Liver (tissue), 9 donors: ENCODE measurements around the gene DENND4A. TPM values are rescaled to one million over a fixed set of nuclear protein-coding genes. Genes with fewer than 3 reads are reported as not detected.

Source experiments
- DNase-seq: peaks from one replicate; pipeline ENCODE4 v3.0.0-alpha.2; 2017; ENCODE audit warnings: low spot score
- H3K27ac ChIP-seq, 2 donors: one replicate each; pipeline ENCODE4 v1.7.0; 2013; ENCODE audit warnings: inconsistent platforms in 2 of 2, low read length in 2 of 2, control low read depth in 1 of 2, low read depth in 1 of 2, mild to moderate bottlenecking in 1 of 2
- H3K27me3 ChIP-seq, 4 donors: one replicate each; pipeline versions ENCODE4 v1.6.1 to v1.7.0; 2013; ENCODE audit warnings: low read length in 3 of 4, inconsistent platforms in 1 of 4, mild to moderate bottlenecking in 1 of 4, moderate library complexity in 1 of 4; ENCODE audit not compliant: control insufficient read depth in 4 of 4, insufficient read depth in 4 of 4
- H3K36me3 ChIP-seq, 4 donors: one replicate each; pipeline versions ENCODE4 v1.6.1 to v1.7.0; 2013; ENCODE audit warnings: low read length in 3 of 4, mild to moderate bottlenecking in 3 of 4, low read depth in 1 of 4, moderate library complexity in 1 of 4; ENCODE audit not compliant: control insufficient read depth in 4 of 4, insufficient read depth in 3 of 4
- H3K4me1 ChIP-seq, 4 donors: one replicate each; pipeline versions ENCODE4 v1.6.1 to v1.7.0; 2013; ENCODE audit warnings: low read length in 3 of 4, mild to moderate bottlenecking in 3 of 4, moderate library complexity in 1 of 4; ENCODE audit not compliant: control insufficient read depth in 4 of 4, insufficient read depth in 4 of 4
- H3K4me3 ChIP-seq, 3 donors: one replicate each; pipeline versions ENCODE4 v1.6.1 to v1.7.0; 2013; ENCODE audit warnings: low read length in 3 of 3, control low read depth in 1 of 3, low read depth in 1 of 3, mild to moderate bottlenecking in 1 of 3
- H3K9ac ChIP-seq, 2 donors: one replicate each; pipeline ENCODE4 v1.7.0; 2013; ENCODE audit warnings: low read length in 2 of 2, mild to moderate bottlenecking in 2 of 2, moderate library complexity in 2 of 2, control low read depth in 1 of 2, low read depth in 1 of 2
- H3K9me3 ChIP-seq, 4 donors: one replicate each; pipeline versions ENCODE4 v1.6.1 to v1.7.0; 2013; ENCODE audit warnings: low read length in 3 of 4; ENCODE audit not compliant: control insufficient read depth in 4 of 4
- EGR1 ChIP-seq, 2 donors: IDR thresholded peaks; 2 replicates each; pipeline ENCODE4 v1.6.1; 2016 to 2018; ENCODE audit warnings: antibody characterized with exemption in 2 of 2, low read depth in 2 of 2
- FOXA1 ChIP-seq: IDR thresholded peaks from 2 replicates; pipeline ENCODE4 v1.6.1; 2016; ENCODE audit warnings: antibody characterized with exemption
- FOXA2 ChIP-seq: IDR thresholded peaks from 2 replicates; pipeline ENCODE4 v1.6.1; 2016; ENCODE audit warnings: antibody characterized with exemption
- GABPA ChIP-seq, 2 donors: IDR thresholded peaks in 1 of 2; conservative IDR thresholded peaks in 1 of 2; 2 replicates each; pipeline ENCODE4 v1.6.1; 2016; ENCODE audit warnings: antibody characterized with exemption in 2 of 2, mild to moderate bottlenecking in 1 of 2, moderate library complexity in 1 of 2
- HNF4A ChIP-seq, 2 donors: conservative IDR thresholded peaks; 2 replicates each; pipeline ENCODE4 v1.6.1; 2016; ENCODE audit warnings: antibody characterized with exemption in 2 of 2, mild to moderate bottlenecking in 2 of 2
- HNF4G ChIP-seq: IDR thresholded peaks from 2 replicates; pipeline ENCODE4 v1.6.1; 2016; ENCODE audit warnings: antibody characterized with exemption
- JUND ChIP-seq, 2 donors: IDR thresholded peaks; 2 replicates each; pipeline ENCODE4 v1.6.1; 2016; ENCODE audit warnings: antibody characterized with exemption in 2 of 2
- MAX ChIP-seq: IDR thresholded peaks from 2 replicates; pipeline ENCODE4 v1.6.1; 2016; ENCODE audit warnings: antibody characterized with exemption
- NR2F2 ChIP-seq: IDR thresholded peaks from 2 replicates; pipeline ENCODE4 v1.6.1; 2016; ENCODE audit warnings: antibody characterized with exemption
- RAD21 ChIP-seq, 2 donors: IDR thresholded peaks; 2 replicates each; pipeline ENCODE4 v1.6.1; 2016; ENCODE audit warnings: antibody characterized with exemption in 2 of 2, mild to moderate bottlenecking in 2 of 2
- RXRA ChIP-seq, 2 donors: IDR thresholded peaks; 2 replicates each; pipeline ENCODE4 v1.6.1; 2017 to 2018; ENCODE audit warnings: antibody characterized with exemption in 2 of 2, mild to moderate bottlenecking in 1 of 2
- SP1 ChIP-seq: IDR thresholded peaks from 2 replicates; pipeline ENCODE4 v1.6.1; 2018; ENCODE audit warnings: antibody characterized with exemption, mild to moderate bottlenecking
- TAF1 ChIP-seq: conservative IDR thresholded peaks from 2 replicates; pipeline ENCODE4 v1.6.1; 2016; ENCODE audit warnings: antibody characterized with exemption, mild to moderate bottlenecking
- YY1 ChIP-seq: IDR thresholded peaks from 2 replicates; pipeline ENCODE4 v1.6.1; 2016; ENCODE audit warnings: antibody characterized with exemption, mild to moderate bottlenecking
- WGBS: extraction: QIAGEN DNeasy Blood & Tissue Kit; methylation state at CpG from one replicate; pipeline ENCODE4 v1.1.7; 2013; 5-methylcytosine and 5-hydroxymethylcytosine counted together
- polyA plus RNA-seq, 2 donors: library from polyadenylated mRNA; stranded (reverse) in 1 of 2; unstranded in 1 of 2; fragments of 200-250 nt in 1 of 2; fragments of >200 nt in 1 of 2; fragmentation: Nextera tagmentation in 1 of 2; extraction: Ambion mirVana in 1 of 2; gene quantifications; one replicate each; pipeline versions ENCODE4 v1.2.1 to v1.2.3, GENCODE V29; 2013 to 2015
- total RNA-seq, 2 donors: library from RNA; depleted of rRNA; stranded (reverse); fragments of >200 nt; gene quantifications; one replicate each; pipeline ENCODE4 v1.2.3, GENCODE V29; 2014
- TF ChIP-seq, protein P1 (sequence below): IDR thresholded peaks from 2 replicates; pipeline ENCODE4 v1.6.1; 2016; ENCODE audit warnings: antibody characterized with exemption, mild to moderate bottlenecking
- TF ChIP-seq, protein P2 (sequence below): IDR thresholded peaks from 2 replicates; pipeline ENCODE4 v1.6.1; 2016; ENCODE audit warnings: antibody characterized with exemption
- TF ChIP-seq, protein P3 (sequence below): fragments of 150-350 bp; IDR thresholded peaks from 2 replicates; pipeline ENCODE4 v1.5.1; 2017; ENCODE audit warnings: improper control_type of control experiment, low read depth, low read length; ENCODE audit not compliant: missing input control
- TF ChIP-seq, protein P4 (sequence below): IDR thresholded peaks from 2 replicates; pipeline ENCODE4 v1.6.1; 2016; ENCODE audit warnings: antibody characterized with exemption
- donor health status: healthy.
- donor health status: healthy.
- donor health status: healthy.
- donor health status: healthy.
- donor health status: healthy.

The DENND4A gene
- total and polyA plus RNA-seq, 4 donors = 5.2 to 75.5 (median 23.9) TPM

- no peak for DNase-seq
- WGBS = 96% methylated on average over 6 of the region's 6 CpGs
- no peak overlapping the region for H3K4me3 ChIP-seq
- no peak overlapping the region for H3K9ac ChIP-seq
- no peak for TF ChIP-seq FOXA1
- no peak for TF ChIP-seq RAD21 (IDR thresholded peaks at IDR 0.05)
- no peak for TF ChIP-seq RXRA (IDR thresholded peaks at IDR 0.05)
- TF ChIP-seq, protein P1, sequence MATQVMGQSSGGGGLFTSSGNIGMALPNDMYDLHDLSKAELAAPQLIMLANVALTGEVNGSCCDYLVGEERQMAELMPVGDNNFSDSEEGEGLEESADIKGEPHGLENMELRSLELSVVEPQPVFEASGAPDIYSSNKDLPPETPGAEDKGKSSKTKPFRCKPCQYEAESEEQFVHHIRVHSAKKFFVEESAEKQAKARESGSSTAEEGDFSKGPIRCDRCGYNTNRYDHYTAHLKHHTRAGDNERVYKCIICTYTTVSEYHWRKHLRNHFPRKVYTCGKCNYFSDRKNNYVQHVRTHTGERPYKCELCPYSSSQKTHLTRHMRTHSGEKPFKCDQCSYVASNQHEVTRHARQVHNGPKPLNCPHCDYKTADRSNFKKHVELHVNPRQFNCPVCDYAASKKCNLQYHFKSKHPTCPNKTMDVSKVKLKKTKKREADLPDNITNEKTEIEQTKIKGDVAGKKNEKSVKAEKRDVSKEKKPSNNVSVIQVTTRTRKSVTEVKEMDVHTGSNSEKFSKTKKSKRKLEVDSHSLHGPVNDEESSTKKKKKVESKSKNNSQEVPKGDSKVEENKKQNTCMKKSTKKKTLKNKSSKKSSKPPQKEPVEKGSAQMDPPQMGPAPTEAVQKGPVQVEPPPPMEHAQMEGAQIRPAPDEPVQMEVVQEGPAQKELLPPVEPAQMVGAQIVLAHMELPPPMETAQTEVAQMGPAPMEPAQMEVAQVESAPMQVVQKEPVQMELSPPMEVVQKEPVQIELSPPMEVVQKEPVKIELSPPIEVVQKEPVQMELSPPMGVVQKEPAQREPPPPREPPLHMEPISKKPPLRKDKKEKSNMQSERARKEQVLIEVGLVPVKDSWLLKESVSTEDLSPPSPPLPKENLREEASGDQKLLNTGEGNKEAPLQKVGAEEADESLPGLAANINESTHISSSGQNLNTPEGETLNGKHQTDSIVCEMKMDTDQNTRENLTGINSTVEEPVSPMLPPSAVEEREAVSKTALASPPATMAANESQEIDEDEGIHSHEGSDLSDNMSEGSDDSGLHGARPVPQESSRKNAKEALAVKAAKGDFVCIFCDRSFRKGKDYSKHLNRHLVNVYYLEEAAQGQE = no peak
- TF ChIP-seq MAX = no peak
- TF ChIP-seq, protein P2, sequence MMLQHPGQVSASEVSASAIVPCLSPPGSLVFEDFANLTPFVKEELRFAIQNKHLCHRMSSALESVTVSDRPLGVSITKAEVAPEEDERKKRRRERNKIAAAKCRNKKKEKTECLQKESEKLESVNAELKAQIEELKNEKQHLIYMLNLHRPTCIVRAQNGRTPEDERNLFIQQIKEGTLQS = no peak
- TF ChIP-seq SP1 = no peak
- H3K27ac ChIP-seq = no peak overlapping the region
- no peaks in the 10 kb centered on the region for H3K9me3 ChIP-seq
- peaks cover 6 to 27% (median 14%) of the 10 kb centered on the region in 4 donors for H3K4me1 ChIP-seq
- peaks cover 0 to 2% (median 0%) of the 10 kb centered on the region in 4 donors for H3K36me3 ChIP-seq
- H3K27me3 ChIP-seq = no peaks in the 10 kb centered on the region
Observed at GRCh38 chr15:65785151-65785550, 6.9 kb downstream of the DENND4A start.

- H3K27me3 ChIP-seq = no peaks in the 10 kb centered on the region
Observed at GRCh38 chr15:65783872-65784271, 8.2 kb downstream of the DENND4A start.

More at GRCh38 chr15:65783872-65784271, 8.2 kb downstream of the DENND4A start:
- no peaks in the 10 kb centered on the region for H3K9me3 ChIP-seq
- WGBS = 28% methylated on average over 5 of the region's 5 CpGs
- no peak for TF ChIP-seq SP1
- TF ChIP-seq, protein P3, sequence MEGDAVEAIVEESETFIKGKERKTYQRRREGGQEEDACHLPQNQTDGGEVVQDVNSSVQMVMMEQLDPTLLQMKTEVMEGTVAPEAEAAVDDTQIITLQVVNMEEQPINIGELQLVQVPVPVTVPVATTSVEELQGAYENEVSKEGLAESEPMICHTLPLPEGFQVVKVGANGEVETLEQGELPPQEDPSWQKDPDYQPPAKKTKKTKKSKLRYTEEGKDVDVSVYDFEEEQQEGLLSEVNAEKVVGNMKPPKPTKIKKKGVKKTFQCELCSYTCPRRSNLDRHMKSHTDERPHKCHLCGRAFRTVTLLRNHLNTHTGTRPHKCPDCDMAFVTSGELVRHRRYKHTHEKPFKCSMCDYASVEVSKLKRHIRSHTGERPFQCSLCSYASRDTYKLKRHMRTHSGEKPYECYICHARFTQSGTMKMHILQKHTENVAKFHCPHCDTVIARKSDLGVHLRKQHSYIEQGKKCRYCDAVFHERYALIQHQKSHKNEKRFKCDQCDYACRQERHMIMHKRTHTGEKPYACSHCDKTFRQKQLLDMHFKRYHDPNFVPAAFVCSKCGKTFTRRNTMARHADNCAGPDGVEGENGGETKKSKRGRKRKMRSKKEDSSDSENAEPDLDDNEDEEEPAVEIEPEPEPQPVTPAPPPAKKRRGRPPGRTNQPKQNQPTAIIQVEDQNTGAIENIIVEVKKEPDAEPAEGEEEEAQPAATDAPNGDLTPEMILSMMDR = no peak
- peak; percentile 5 to 34 for TF ChIP-seq RAD21 (IDR thresholded peaks at IDR 0.05)
- peak in 1 of 2 donors; percentile 54 for TF ChIP-seq HNF4A (conservative IDR thresholded peaks at IDR 0.05)
- TF ChIP-seq HNF4G = no peak
- peak in 1 of 2 donors; percentile 65 for TF ChIP-seq EGR1 (IDR thresholded peaks at IDR 0.05; ENCODE audit: low read depth in 2 of 2)
- TF ChIP-seq JUND (IDR thresholded peaks at IDR 0.05) = peak in 1 of 2 donors; percentile 53
- TF ChIP-seq, protein P4, sequence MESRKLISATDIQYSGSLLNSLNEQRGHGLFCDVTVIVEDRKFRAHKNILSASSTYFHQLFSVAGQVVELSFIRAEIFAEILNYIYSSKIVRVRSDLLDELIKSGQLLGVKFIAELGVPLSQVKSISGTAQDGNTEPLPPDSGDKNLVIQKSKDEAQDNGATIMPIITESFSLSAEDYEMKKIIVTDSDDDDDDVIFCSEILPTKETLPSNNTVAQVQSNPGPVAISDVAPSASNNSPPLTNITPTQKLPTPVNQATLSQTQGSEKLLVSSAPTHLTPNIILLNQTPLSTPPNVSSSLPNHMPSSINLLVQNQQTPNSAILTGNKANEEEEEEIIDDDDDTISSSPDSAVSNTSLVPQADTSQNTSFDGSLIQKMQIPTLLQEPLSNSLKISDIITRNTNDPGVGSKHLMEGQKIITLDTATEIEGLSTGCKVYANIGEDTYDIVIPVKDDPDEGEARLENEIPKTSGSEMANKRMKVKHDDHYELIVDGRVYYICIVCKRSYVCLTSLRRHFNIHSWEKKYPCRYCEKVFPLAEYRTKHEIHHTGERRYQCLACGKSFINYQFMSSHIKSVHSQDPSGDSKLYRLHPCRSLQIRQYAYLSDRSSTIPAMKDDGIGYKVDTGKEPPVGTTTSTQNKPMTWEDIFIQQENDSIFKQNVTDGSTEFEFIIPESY = peak; percentile 16
- peak in 1 of 2 donors; percentile 66 for TF ChIP-seq RXRA (IDR thresholded peaks at IDR 0.05)
- peak in 1 of 2 donors; percentile 20 for TF ChIP-seq GABPA (IDR thresholded peaks at IDR 0.05 in 1 of 2, conservative IDR thresholded peaks at IDR 0.05 in 1 of 2)
- peak; percentile 14 for TF ChIP-seq YY1
- TF ChIP-seq FOXA2 = peak; percentile 17
- TF ChIP-seq, protein P2 = peak; percentile 66
- TF ChIP-seq FOXA1 = no peak
- TF ChIP-seq TAF1 = no peak
- TF ChIP-seq, protein P1 = no peak
- no peak for TF ChIP-seq NR2F2
- peak; percentile 56 for TF ChIP-seq MAX
- DNase-seq = no peak
- peaks cover 3 to 23% (median 14%) of the 10 kb centered on the region in 4 donors for H3K4me1 ChIP-seq
- no peak overlapping the region for H3K4me3 ChIP-seq
- H3K27ac ChIP-seq = no peak overlapping the region
- peak overlapping the region in 1 of 2 donors; percentile 22 for H3K9ac ChIP-seq
- peaks cover 0 to 2% (median 0%) of the 10 kb centered on the region in 4 donors for H3K36me3 ChIP-seq
